Fibroblast of lung (primary cell): ENCODE results near the gene WSCD1.

ENCODE experiments used
- EZH2 ChIP-seq: IDR thresholded peaks from 2 replicates; pipeline ENCODE4 v1.5.1; 2012; ENCODE audit warnings: low read length, control low read depth, mild to moderate bottlenecking; ENCODE audit errors: missing control alignments
- TF ChIP-seq, protein P1 (sequence below), 2 donors: IDR thresholded peaks in 1 of 2; conservative IDR thresholded peaks in 1 of 2; 1 replicate in 1 of 2; 2 replicates in 1 of 2; pipeline ENCODE4 v1.5.1; 2011 to 2012; ENCODE audit warnings: low read length in 2 of 2, control low read depth in 1 of 2, inconsistent platforms in 1 of 2, low read depth in 1 of 2, mild to moderate bottlenecking in 1 of 2

DNA sequence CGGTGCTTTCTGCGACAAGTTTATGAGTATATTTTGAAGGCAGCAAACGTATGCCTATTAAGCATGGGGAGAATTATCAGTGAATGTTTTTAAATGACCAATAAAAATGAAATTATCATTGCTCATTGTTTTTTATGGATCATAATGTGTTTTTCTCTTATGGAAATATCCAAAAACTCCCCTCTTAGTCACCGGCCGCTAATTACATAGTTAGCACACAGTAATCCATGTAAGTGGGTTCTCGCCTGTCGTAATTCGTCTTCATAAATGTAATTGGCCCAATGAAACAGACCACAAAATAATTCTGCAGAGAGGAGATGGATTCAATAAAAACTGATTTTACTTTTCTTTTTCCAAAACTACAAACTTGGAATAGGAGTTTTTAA lies 69.3 kb downstream of the WSCD1 start:
- TF ChIP-seq, protein P1, sequence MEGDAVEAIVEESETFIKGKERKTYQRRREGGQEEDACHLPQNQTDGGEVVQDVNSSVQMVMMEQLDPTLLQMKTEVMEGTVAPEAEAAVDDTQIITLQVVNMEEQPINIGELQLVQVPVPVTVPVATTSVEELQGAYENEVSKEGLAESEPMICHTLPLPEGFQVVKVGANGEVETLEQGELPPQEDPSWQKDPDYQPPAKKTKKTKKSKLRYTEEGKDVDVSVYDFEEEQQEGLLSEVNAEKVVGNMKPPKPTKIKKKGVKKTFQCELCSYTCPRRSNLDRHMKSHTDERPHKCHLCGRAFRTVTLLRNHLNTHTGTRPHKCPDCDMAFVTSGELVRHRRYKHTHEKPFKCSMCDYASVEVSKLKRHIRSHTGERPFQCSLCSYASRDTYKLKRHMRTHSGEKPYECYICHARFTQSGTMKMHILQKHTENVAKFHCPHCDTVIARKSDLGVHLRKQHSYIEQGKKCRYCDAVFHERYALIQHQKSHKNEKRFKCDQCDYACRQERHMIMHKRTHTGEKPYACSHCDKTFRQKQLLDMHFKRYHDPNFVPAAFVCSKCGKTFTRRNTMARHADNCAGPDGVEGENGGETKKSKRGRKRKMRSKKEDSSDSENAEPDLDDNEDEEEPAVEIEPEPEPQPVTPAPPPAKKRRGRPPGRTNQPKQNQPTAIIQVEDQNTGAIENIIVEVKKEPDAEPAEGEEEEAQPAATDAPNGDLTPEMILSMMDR (conservative IDR thresholded peaks at IDR 0.05 in 1 of 2, IDR thresholded peaks at IDR 0.05 in 1 of 2; ENCODE audit: low read depth in 1 of 2, low read length in 2 of 2) = no peak
- no peak for TF ChIP-seq EZH2
